Neural progenitor cell (in vitro differentiated cells): ENCODE measurements around the gene AFF3. TPM values are rescaled to one million over a fixed set of nuclear protein-coding genes. Genes with fewer than 3 reads are reported as not detected.

Experiments used
- DNase-seq: peaks from one replicate; pipeline ENCODE4 v3.0.0-alpha.2; 2016; ENCODE audit warnings: low spot score
- H2AFZ ChIP-seq: fragments of 200-600 bp; sonication (generic); replicated peaks from 2 replicates; pipeline ENCODE4 v1.6.1; 2016; ENCODE audit warnings: antibody characterized with exemption
- H3F3A ChIP-seq: fragments of 200-600 bp; sonication (generic); 2 replicates; pipeline ENCODE4 v1.6.1; 2016; ENCODE audit warnings: antibody characterized with exemption, low read depth
- H3K27ac ChIP-seq: fragments of 200-600 bp; sonication (generic); 2 replicates; pipeline ENCODE4 v1.5.1; 2016; ENCODE audit warnings: mild to moderate bottlenecking
- H3K27me3 ChIP-seq: fragments of 200-600 bp; sonication (generic); 2 replicates; pipeline ENCODE4 v1.6.1; 2016; ENCODE audit warnings: mild to moderate bottlenecking, moderate library complexity
- H3K36me3 ChIP-seq: fragments of 200-600 bp; sonication (generic); 2 replicates; pipeline ENCODE4 v1.5.1; 2016
- H3K4me1 ChIP-seq: fragments of 200-600 bp; sonication (generic); 2 replicates; pipeline ENCODE4 v1.6.1; 2016; ENCODE audit warnings: mixed run types
- H3K4me2 ChIP-seq: fragments of 200-600 bp; sonication (generic); 2 replicates; pipeline ENCODE4 v1.6.1; 2016
- H3K4me3 ChIP-seq: fragments of 200-600 bp; sonication (generic); 2 replicates; pipeline ENCODE4 v1.5.1; 2016
- H3K79me2 ChIP-seq: fragments of 200-600 bp; sonication (generic); 2 replicates; pipeline ENCODE4 v1.6.1; 2016; ENCODE audit warnings: low read depth
- H3K9ac ChIP-seq: fragments of 200-600 bp; sonication (generic); 2 replicates; pipeline ENCODE4 v1.6.1; 2016
- H3K9me3 ChIP-seq: fragments of 200-600 bp; sonication (generic); 2 replicates; pipeline ENCODE4 v1.5.1; 2016; ENCODE audit warnings: low read depth
- H4K20me1 ChIP-seq: fragments of 200-600 bp; sonication (generic); 2 replicates; pipeline ENCODE4 v1.6.1; 2016; ENCODE audit warnings: low read depth
- H3K27ac Mint-ChIP-seq: 3 replicates; pipeline ENCODE4 v1.8.0; 2021; ENCODE audit warnings: mixed read lengths
- H3K27me3 Mint-ChIP-seq: 2 replicates; pipeline ENCODE4 v1.8.0; 2022; ENCODE audit warnings: low read depth, mild to moderate bottlenecking, inconsistent platforms, moderate library complexity, mixed read lengths; ENCODE audit not compliant: insufficient read depth
- H3K36me3 Mint-ChIP-seq: 3 replicates; pipeline ENCODE4 v1.8.0; 2021; ENCODE audit warnings: mixed read lengths
- H3K4me1 Mint-ChIP-seq: 3 replicates; pipeline ENCODE4 v1.8.0; 2021; ENCODE audit warnings: mixed read lengths
- H3K4me3 Mint-ChIP-seq: 3 replicates; pipeline ENCODE4 v1.8.0; 2021; ENCODE audit warnings: mild to moderate bottlenecking, moderate library complexity, mixed read lengths
- H3K9me3 Mint-ChIP-seq: 3 replicates; pipeline ENCODE4 v1.8.0; 2020; ENCODE audit warnings: mixed read lengths
- CTCF ChIP-seq: fragments of 200-600 bp; sonication (generic); IDR thresholded peaks from 2 replicates; pipeline ENCODE4 v1.5.1; 2017; ENCODE audit warnings: antibody characterized with exemption, mild to moderate bottlenecking
- EZH2 ChIP-seq: fragments of 200-600 bp; sonication (generic); IDR thresholded peaks from 2 replicates; pipeline ENCODE4 v1.6.1; 2017; ENCODE audit warnings: antibody characterized with exemption, mild to moderate bottlenecking, moderate library complexity
- EZH2phosphoT487 ChIP-seq: fragments of 200-600 bp; sonication (generic); IDR thresholded peaks from 2 replicates; pipeline ENCODE4 v1.6.1; 2017; ENCODE audit warnings: antibody characterized with exemption
- total RNA-seq: library from RNA; depleted of rRNA; stranded (reverse); fragments of >200 nt; gene quantifications from 2 replicates; pipeline ENCODE4 v1.2.3, GENCODE V29; 2015; ENCODE audit warnings: low replicate concordance

AFF3 gene
- total RNA-seq, 1 donor from 2014 or later, result 0.26 TPM

GRCh38 chr2:100071335-100072043, 70.9 kb downstream of the AFF3 start:
- H2AFZ ChIP-seq, result no peak overlapping the region
- no peak overlapping the region for H3K27ac ChIP-seq

DNA sequence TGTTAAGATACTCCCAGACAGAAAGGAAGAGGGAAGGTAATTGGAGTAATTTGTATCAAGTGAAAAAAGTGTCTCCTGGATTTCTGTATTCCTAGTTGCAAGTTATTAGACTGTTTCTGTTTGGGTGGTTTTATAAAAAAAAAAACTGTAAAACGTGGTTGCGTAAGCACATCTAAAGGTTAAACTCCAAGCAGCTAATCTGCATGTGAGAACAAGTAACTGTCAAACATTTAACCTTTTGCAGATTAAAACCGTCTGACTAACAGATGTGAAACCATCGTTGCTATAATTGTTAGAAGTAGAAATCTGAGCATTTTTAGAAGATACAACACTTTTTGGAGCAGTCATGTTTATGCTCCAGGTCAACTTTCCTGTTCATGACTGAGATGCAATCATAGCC, 72.3 kb downstream of the AFF3 start:
- H3K27me3 ChIP-seq, result peaks cover 77% of the 10 kb centered on the region
- H3K36me3 ChIP-seq, result no peaks in the 10 kb centered on the region
- no peak overlapping the region for H3K4me3 Mint-ChIP-seq
- no peaks in the 10 kb centered on the region for H3F3A ChIP-seq
- H3K27me3 Mint-ChIP-seq, result no peaks in the 10 kb centered on the region
- no peaks in the 10 kb centered on the region for H4K20me1 ChIP-seq
- H3K4me2 ChIP-seq, result no peak overlapping the region
- no peak overlapping the region for H3K9ac ChIP-seq
- no peak for TF ChIP-seq EZH2
- TF ChIP-seq CTCF, result no peak
- no peak for TF ChIP-seq EZH2phosphoT487
- H3K36me3 Mint-ChIP-seq, result peaks cover 2% of the 10 kb centered on the region
- H3K27ac ChIP-seq, result no peak overlapping the region
- no peak overlapping the region for H3K27ac Mint-ChIP-seq
- H3K4me1 ChIP-seq, result peaks cover 8% of the 10 kb centered on the region
- no peaks in the 10 kb centered on the region for H3K9me3 Mint-ChIP-seq
- no peak overlapping the region for H2AFZ ChIP-seq
- no peak for DNase-seq
- no peaks in the 10 kb centered on the region for H3K79me2 ChIP-seq
- no peak overlapping the region for H3K4me3 ChIP-seq
- peaks cover 18% of the 10 kb centered on the region for H3K4me1 Mint-ChIP-seq
- no peaks in the 10 kb centered on the region for H3K9me3 ChIP-seq

More at GRCh38 chr2:100071335-100072043, 70.9 kb downstream of the AFF3 start:
- no peaks in the 10 kb centered on the region for H3K9me3 Mint-ChIP-seq
- H4K20me1 ChIP-seq, result no peaks in the 10 kb centered on the region
- H3K27ac Mint-ChIP-seq, result no peak overlapping the region
- H3K27me3 ChIP-seq, result peaks cover 75% of the 10 kb centered on the region
- H3K9me3 ChIP-seq, result no peaks in the 10 kb centered on the region
- no peaks in the 10 kb centered on the region for H3K27me3 Mint-ChIP-seq
- TF ChIP-seq CTCF, result no peak
- H3K4me1 Mint-ChIP-seq, result peaks cover 18% of the 10 kb centered on the region
- H3K9ac ChIP-seq, result no peak overlapping the region
- no peak overlapping the region for H3K4me3 Mint-ChIP-seq
- DNase-seq, result no peak
- no peaks in the 10 kb centered on the region for H3F3A ChIP-seq
- H3K36me3 ChIP-seq, result no peaks in the 10 kb centered on the region
- H3K36me3 Mint-ChIP-seq, result peaks cover 2% of the 10 kb centered on the region
- no peak overlapping the region for H3K4me3 ChIP-seq
- no peaks in the 10 kb centered on the region for H3K79me2 ChIP-seq
- peaks cover 8% of the 10 kb centered on the region for H3K4me1 ChIP-seq
- H3K4me2 ChIP-seq, result no peak overlapping the region

- no peaks in the 10 kb centered on the region for H3K4me1 ChIP-seq
- no peaks in the 10 kb centered on the region for H3K79me2 ChIP-seq
- DNase-seq, result no peak
- Mint-ChIP-seq H3K36me3 (peaks cover 7% of the 10 kb centered on the region), H3K27me3 (no peaks in the 10 kb centered on the region), H3K27ac (no peak overlapping the region), H3K9me3 (peaks cover 7% of the 10 kb centered on the region), H3K4me3 (no peak overlapping the region), H3K4me1 (peaks cover 13% of the 10 kb centered on the region)
- H3K36me3 ChIP-seq, result no peaks in the 10 kb centered on the region
- H2AFZ ChIP-seq, result no peak overlapping the region
- peaks cover 64% of the 10 kb centered on the region for H3K27me3 ChIP-seq
- no peak overlapping the region for H3K9ac ChIP-seq
- H4K20me1 ChIP-seq, result no peaks in the 10 kb centered on the region
- no peak overlapping the region for H3K4me2 ChIP-seq
- H3K4me3 ChIP-seq, result no peak overlapping the region
- H3F3A ChIP-seq, result no peaks in the 10 kb centered on the region
- H3K9me3 ChIP-seq, result no peaks in the 10 kb centered on the region
- TF ChIP-seq EZH2 (no peak), EZH2phosphoT487 (no peak), CTCF (no peak)
- no peak overlapping the region for H3K27ac ChIP-seq
Observed at GRCh38 chr2:100068395-100068794, 74.0 kb downstream of the AFF3 start.
